Mammary microvascular endothelial cell (primary cell): Measurements from ENCODE around the gene USP3. TPM values are rescaled to one million over a fixed set of nuclear protein-coding genes. Genes with fewer than 3 reads are reported as not detected.

Experiments used
- total RNA-seq: library from RNA; depleted of rRNA; stranded (reverse); fragments of >200 nt; gene quantifications from 2 replicates; pipeline ENCODE4 v1.2.3, GENCODE V29; 2015

USP3 gene
- 29.4 and 32.5 TPM in 2 replicates for total RNA-seq

GRCh38 chr15:63504247-63504978, at the start of gene USP3:
USP3 (plus strand) TSS chr15:63504593; CDS start chr15:63504740, 147 bp downstream.

GRCh38 chr15:63597038-63597790, 92.8 kb downstream of the USP3 start, which contains the start of gene FBXL22:
FBXL22 (plus strand) TSS chr15:63597387; CDS start chr15:63597393, 6 bp downstream.

Other genes starting within 250 kb of the USP3 start
- gene APH1B, start 227.0 kb upstream of the USP3 start, total RNA-seq: 12.6 and 20.3 TPM in 2 replicates
- gene CA12, start 122.7 kb upstream of the USP3 start, total RNA-seq: 0.10 and 0.33 TPM in 2 replicates
- not detected in 2 replicates for gene FBXL22, start 92.8 kb downstream of the USP3 start, total RNA-seq